ENCODE data around the gene STXBP6.

STXBP6 gene

DNA sequence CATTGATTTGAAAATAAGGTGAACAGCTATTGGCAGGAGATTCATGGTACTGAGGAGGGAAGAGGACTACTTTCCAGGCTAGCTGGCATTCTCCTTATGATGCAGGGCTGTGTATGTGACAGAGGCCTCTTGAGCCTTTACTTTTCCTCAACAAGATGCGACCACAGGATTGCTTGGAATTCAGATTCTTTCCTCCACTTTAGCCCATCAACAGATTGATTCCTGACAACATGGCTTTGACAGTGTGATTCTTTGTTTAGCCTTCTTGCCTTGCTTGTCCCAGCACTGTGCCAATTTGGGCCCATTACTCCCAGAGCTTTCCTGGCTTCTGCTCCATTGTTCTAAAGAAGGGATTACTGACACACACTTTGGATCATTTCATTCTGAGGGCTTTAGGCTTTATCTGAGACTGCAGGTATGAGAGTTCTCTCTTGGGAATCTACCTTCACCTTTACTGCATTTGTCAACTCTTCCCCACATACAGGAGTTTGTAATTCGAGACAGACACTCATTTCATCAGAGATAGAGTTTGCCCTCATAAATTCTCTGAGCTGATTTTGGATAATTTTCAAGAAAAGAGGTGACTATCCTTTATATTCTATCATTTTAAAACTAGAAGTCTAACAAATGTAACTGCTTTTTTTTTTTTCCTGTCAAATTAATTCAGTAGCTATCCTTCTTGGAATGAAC is 209.6 kb downstream of the STXBP6 start:
- TF ChIP-seq PPARA (CRISPR knock-in tag; IDR thresholded peaks at IDR 0.05; ENCODE audit: borderline replicate concordance) (no peak), TSHZ2 (CRISPR knock-in tag; IDR thresholded peaks at IDR 0.05) (no peak), ESRRG (CRISPR knock-in tag; IDR thresholded peaks at IDR 0.05) (no peak), OSR1 (CRISPR knock-in tag; IDR thresholded peaks at IDR 0.05) (no peak), SNAI2 (CRISPR knock-in tag; IDR thresholded peaks at IDR 0.05) (no peak), ZFP30 (CRISPR knock-in tag; IDR thresholded peaks at IDR 0.05) (no peak), CSDC2 (CRISPR knock-in tag; IDR thresholded peaks at IDR 0.05) (no peak), BACH2 (CRISPR knock-in tag; IDR thresholded peaks at IDR 0.05; ENCODE audit: borderline replicate concordance) (no peak), ZNF565 (CRISPR knock-in tag; conservative IDR thresholded peaks at IDR 0.05; ENCODE audit: low read depth) (no peak), TOX (CRISPR knock-in tag; IDR thresholded peaks at IDR 0.05; ENCODE audit: borderline replicate concordance) (no peak)
- TF ChIP-seq, protein P1, sequence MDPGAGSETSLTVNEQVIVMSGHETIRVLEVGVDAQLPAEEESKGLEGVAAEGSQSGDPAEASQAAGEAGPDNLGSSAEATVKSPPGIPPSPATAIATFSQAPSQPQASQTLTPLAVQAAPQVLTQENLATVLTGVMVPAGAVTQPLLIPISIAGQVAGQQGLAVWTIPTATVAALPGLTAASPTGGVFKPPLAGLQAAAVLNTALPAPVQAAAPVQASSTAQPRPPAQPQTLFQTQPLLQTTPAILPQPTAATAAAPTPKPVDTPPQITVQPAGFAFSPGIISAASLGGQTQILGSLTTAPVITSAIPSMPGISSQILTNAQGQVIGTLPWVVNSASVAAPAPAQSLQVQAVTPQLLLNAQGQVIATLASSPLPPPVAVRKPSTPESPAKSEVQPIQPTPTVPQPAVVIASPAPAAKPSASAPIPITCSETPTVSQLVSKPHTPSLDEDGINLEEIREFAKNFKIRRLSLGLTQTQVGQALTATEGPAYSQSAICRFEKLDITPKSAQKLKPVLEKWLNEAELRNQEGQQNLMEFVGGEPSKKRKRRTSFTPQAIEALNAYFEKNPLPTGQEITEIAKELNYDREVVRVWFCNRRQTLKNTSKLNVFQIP (CRISPR knock-in tag; IDR thresholded peaks at IDR 0.05; ENCODE audit: borderline replicate concordance, low read depth), result no peak
- TF ChIP-seq, protein P2, sequence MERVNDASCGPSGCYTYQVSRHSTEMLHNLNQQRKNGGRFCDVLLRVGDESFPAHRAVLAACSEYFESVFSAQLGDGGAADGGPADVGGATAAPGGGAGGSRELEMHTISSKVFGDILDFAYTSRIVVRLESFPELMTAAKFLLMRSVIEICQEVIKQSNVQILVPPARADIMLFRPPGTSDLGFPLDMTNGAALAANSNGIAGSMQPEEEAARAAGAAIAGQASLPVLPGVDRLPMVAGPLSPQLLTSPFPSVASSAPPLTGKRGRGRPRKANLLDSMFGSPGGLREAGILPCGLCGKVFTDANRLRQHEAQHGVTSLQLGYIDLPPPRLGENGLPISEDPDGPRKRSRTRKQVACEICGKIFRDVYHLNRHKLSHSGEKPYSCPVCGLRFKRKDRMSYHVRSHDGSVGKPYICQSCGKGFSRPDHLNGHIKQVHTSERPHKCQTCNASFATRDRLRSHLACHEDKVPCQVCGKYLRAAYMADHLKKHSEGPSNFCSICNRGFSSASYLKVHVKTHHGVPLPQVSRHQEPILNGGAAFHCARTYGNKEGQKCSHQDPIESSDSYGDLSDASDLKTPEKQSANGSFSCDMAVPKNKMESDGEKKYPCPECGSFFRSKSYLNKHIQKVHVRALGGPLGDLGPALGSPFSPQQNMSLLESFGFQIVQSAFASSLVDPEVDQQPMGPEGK (CRISPR knock-in tag; IDR thresholded peaks at IDR 0.05; ENCODE audit: borderline replicate concordance), result no peak
- TF ChIP-seq, protein P3, sequence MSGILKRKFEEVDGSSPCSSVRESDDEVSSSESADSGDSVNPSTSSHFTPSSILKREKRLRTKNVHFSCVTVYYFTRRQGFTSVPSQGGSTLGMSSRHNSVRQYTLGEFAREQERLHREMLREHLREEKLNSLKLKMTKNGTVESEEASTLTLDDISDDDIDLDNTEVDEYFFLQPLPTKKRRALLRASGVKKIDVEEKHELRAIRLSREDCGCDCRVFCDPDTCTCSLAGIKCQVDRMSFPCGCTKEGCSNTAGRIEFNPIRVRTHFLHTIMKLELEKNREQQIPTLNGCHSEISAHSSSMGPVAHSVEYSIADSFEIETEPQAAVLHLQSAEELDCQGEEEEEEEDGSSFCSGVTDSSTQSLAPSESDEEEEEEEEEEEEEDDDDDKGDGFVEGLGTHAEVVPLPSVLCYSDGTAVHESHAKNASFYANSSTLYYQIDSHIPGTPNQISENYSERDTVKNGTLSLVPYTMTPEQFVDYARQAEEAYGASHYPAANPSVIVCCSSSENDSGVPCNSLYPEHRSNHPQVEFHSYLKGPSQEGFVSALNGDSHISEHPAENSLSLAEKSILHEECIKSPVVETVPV (CRISPR knock-in tag; IDR thresholded peaks at IDR 0.05), result no peak
- no peak for ATAC-seq

DNA sequence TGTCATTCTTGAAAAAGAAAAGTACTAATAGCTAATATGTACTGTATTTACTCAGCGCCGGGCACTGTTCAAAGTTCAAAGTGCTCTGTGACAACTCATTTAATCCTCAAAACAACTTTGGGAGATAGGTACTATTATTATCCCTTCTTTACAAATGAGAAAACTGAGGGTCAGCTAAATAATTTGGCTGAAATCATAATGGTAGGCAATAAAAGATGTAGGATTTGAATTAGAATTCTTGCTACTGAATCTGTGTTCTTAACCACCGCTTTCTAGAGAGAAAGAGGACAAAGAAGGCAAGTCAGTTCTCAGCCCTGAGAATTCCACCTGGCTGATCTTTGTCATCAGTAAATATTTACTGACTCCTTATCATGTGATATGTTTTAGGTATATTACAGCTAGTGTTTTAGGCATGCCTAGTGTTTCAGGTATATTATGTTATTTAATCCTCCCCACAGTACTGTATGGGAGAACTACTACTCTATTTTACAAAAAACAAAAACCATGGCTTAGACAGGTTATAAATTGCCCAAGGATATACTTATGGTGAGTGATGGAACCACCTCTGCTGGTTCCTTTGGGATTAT is 210.2 kb downstream of the STXBP6 start:
- ATAC-seq, result no peak
- TF ChIP-seq ESRRG (CRISPR knock-in tag; IDR thresholded peaks at IDR 0.05), result no peak
- no peak for TF ChIP-seq BACH2 (CRISPR knock-in tag; IDR thresholded peaks at IDR 0.05; ENCODE audit: borderline replicate concordance)
- TF ChIP-seq RARB (CRISPR knock-in tag; IDR thresholded peaks at IDR 0.05), result no peak
- TF ChIP-seq, protein P3 (CRISPR knock-in tag; IDR thresholded peaks at IDR 0.05), result no peak
- no peak for TF ChIP-seq CSDC2 (CRISPR knock-in tag; IDR thresholded peaks at IDR 0.05)
- TF ChIP-seq, protein P4, sequence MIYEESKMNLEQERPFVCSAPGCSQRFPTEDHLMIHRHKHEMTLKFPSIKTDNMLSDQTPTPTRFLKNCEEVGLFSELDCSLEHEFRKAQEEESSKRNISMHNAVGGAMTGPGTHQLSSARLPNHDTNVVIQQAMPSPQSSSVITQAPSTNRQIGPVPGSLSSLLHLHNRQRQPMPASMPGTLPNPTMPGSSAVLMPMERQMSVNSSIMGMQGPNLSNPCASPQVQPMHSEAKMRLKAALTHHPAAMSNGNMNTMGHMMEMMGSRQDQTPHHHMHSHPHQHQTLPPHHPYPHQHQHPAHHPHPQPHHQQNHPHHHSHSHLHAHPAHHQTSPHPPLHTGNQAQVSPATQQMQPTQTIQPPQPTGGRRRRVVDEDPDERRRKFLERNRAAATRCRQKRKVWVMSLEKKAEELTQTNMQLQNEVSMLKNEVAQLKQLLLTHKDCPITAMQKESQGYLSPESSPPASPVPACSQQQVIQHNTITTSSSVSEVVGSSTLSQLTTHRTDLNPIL (CRISPR knock-in tag; IDR thresholded peaks at IDR 0.05; ENCODE audit: low read depth), result no peak
- TF ChIP-seq, protein P2 (CRISPR knock-in tag; IDR thresholded peaks at IDR 0.05; ENCODE audit: borderline replicate concordance), result no peak
- no peak for TF ChIP-seq ARNTL (CRISPR knock-in tag; IDR thresholded peaks at IDR 0.05; ENCODE audit: borderline replicate concordance, low read depth)
- no peak for TF ChIP-seq TOX (CRISPR knock-in tag; IDR thresholded peaks at IDR 0.05; ENCODE audit: borderline replicate concordance)
- TF ChIP-seq, protein P1 (CRISPR knock-in tag; IDR thresholded peaks at IDR 0.05; ENCODE audit: borderline replicate concordance, low read depth), result no peak
- no peak for TF ChIP-seq OSR1 (CRISPR knock-in tag; IDR thresholded peaks at IDR 0.05)
